Measurements from ENCODE around the gene NFASC.
A peak's percentile ranks its signal among the peaks of the same experiment; 100 is the strongest.

GRCh38 chr1:204959374-204959773 is 88.7 kb downstream of the NFASC start:
- TF ChIP-seq CTCF (IDR thresholded peaks at IDR 0.05) (peak in 1 of 6 experiments; percentile 13), POLR2A (IDR thresholded peaks at IDR 0.05) (no peak)

All from adrenal gland (tissue), 5 donors.